MCF 10A (cell line): ENCODE results near the gene MAFG. TPM values are rescaled to one million over a fixed set of nuclear protein-coding genes. Genes with fewer than 3 reads are reported as not detected.
A peak's percentile ranks its signal among the peaks of the same experiment; 100 is the strongest.

Source experiments
- BruUV-seq: library from RNA; stranded (reverse); fragments of 400-500 nt; replicated peaks from 2 replicates; lab custom pipeline; 2021; lab: Mats Ljungman, UMichigan
- CTCF ChIA-PET: fragments of 300-600 bp; sonication (Branson Sonifier 250); formaldehyde crosslinking; extraction: SDS; loops from one replicate; lab custom pipeline; 2021; ENCODE audit warnings: antibody characterized with exemption, inconsistent platforms; lab: Yijun Ruan, JAX
- POLR2A ChIA-PET: fragments of 300-600, 350-650 bp; sonication (Branson Sonifier 250); formaldehyde crosslinking; extraction: SDS; loops from one replicate; lab custom pipeline; 2020; ENCODE audit warnings: antibody characterized with exemption, inconsistent platforms; lab: Yijun Ruan, JAX
- DNase-seq: peaks from one replicate; pipeline ENCODE4 v3.0.0-alpha.2; 2018; ENCODE audit not compliant: unreplicated experiment
- H3K27ac Mint-ChIP-seq: one replicate; pipeline ENCODE4 v1.8.0; 2022; ENCODE audit warnings: mild to moderate bottlenecking, low read depth, mixed read lengths; ENCODE audit not compliant: unreplicated experiment
- H3K27me3 Mint-ChIP-seq: one replicate; pipeline ENCODE4 v1.8.0; 2022; ENCODE audit warnings: mixed read lengths; ENCODE audit not compliant: insufficient read depth, unreplicated experiment
- H3K36me3 Mint-ChIP-seq: one replicate; pipeline ENCODE4 v1.8.0; 2022; ENCODE audit warnings: mild to moderate bottlenecking, moderate library complexity, mixed read lengths; ENCODE audit not compliant: insufficient read depth, unreplicated experiment
- H3K4me1 Mint-ChIP-seq: one replicate; pipeline ENCODE4 v1.8.0; 2022; ENCODE audit warnings: mixed read lengths; ENCODE audit not compliant: insufficient read depth, unreplicated experiment
- H3K4me3 Mint-ChIP-seq: one replicate; pipeline ENCODE4 v1.8.0; 2022; ENCODE audit warnings: mild to moderate bottlenecking, moderate library complexity, mixed read lengths; ENCODE audit not compliant: unreplicated experiment
- H3K9me3 Mint-ChIP-seq: one replicate; pipeline ENCODE4 v1.8.0; 2022; ENCODE audit warnings: mixed read lengths; ENCODE audit not compliant: unreplicated experiment
- intact Hi-C: fragments of 100-400 bp; cut with micrococcal nuclease; formaldehyde crosslinking; loops from 2 replicates; pipeline ENCODE4 v1.14.1; 2022
- total RNA-seq: library from RNA; stranded (reverse); gene quantifications from 2 replicates; pipeline ENCODE4 v1.2.3, GENCODE V29; 2022
- TF ChIP-seq, protein P1 (sequence below): fragments of 200-600 bp; IDR thresholded peaks from one replicate; pipeline ENCODE4 v1.8.0; 2022; ENCODE audit warnings: antibody characterized with exemption, mild to moderate bottlenecking; ENCODE audit not compliant: unreplicated experiment

Gene MAFG
- total RNA-seq, 1 experiment from 2014 or later: 38.1 TPM

DNA sequence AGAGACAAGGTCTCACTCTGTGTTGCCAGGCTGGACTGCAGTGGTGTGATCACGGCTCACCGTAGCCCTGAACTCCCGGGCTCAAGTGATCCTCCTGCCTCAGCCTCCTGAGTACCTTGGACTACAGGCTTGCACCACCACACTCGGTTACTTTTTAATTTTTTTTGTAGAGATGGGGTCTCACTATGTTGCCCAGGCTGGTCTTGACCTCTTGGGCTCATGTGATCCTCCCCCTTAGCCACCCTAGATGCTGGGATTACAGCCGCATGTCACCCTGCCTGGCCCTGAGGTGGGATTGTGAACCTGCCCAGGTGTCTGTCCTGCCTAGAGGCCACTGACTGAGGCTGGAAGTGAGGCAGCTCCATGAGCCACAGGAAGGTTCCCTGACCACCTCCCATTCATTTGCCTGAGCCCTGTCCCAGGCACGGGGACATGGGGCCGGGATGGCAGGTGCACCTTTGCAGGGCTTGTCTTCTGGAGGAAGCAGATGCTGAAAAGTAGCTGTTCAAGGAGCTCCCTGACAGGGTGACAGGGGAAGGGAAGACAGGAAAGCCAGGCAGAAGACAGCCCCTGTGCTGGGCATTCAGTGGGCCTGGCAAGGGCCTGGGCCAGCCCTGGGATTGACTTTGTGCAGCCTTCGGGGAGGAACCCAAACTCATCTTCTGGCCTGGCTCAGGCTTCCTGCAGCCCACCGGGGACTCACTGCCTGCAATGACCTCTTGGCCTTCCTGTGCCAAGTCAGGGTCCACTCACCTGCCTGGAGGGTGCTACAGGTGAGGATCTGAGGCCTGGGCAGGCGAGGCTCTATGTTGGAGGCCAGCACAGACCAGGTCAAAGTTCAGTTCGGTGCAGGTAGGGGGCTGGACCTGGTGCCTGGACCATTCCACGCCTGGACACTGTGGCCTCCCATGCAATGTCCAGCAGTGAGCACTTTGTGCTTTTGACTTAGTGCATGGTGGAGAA is 41.6 kb upstream of the MAFG start:
- ChIA-PET CTCF (interaction anchor here (0.6 kb wide), 2 partner anchors 22 to 41 kb away, joined by 3 to 5 read pairs; no protein-coding TSS in a partner anchor), POLR2A (interaction anchor here (0.9 to 1.7 kb wide), 2 partner anchors 8 to 11 kb away, joined by 5 to 7 read pairs; no protein-coding TSS in a partner anchor)
- Mint-ChIP-seq H3K27ac (no peak overlapping the region), H3K4me3 (no peak overlapping the region), H3K36me3 (peaks cover 5% of the 10 kb centered on the region), H3K27me3 (no peaks in the 10 kb centered on the region), H3K4me1 (peaks cover 10% of the 10 kb centered on the region), H3K9me3 (no peaks in the 10 kb centered on the region)
- BruUV-seq: no TSS peak
- TF ChIP-seq, protein P1, sequence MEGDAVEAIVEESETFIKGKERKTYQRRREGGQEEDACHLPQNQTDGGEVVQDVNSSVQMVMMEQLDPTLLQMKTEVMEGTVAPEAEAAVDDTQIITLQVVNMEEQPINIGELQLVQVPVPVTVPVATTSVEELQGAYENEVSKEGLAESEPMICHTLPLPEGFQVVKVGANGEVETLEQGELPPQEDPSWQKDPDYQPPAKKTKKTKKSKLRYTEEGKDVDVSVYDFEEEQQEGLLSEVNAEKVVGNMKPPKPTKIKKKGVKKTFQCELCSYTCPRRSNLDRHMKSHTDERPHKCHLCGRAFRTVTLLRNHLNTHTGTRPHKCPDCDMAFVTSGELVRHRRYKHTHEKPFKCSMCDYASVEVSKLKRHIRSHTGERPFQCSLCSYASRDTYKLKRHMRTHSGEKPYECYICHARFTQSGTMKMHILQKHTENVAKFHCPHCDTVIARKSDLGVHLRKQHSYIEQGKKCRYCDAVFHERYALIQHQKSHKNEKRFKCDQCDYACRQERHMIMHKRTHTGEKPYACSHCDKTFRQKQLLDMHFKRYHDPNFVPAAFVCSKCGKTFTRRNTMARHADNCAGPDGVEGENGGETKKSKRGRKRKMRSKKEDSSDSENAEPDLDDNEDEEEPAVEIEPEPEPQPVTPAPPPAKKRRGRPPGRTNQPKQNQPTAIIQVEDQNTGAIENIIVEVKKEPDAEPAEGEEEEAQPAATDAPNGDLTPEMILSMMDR: no peak
- intact Hi-C loops: no loop called here
- DNase-seq: no peak

DNA sequence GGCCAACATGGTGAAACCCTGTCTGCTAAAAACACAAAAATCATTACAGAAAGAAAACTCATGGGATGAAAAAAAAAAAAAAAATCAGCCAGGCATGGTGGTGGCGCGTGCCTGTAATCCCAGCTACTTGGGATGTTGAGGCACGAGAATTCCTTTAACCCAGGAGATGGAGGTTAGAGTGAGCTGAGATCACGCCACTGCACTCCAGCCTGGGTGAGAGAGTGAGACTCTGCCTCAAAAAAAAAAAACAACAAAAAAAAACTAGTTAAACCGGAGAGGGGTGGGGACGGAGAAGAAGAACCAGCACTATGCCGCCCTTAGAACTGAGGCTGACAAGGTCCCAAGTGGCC is 40.8 kb upstream of the MAFG start:
- no peak overlapping the region for H3K4me3 Mint-ChIP-seq
- H3K9me3 Mint-ChIP-seq: no peaks in the 10 kb centered on the region
- H3K36me3 Mint-ChIP-seq: peaks cover 5% of the 10 kb centered on the region
- DNase-seq: no peak
- no peak overlapping the region for H3K27ac Mint-ChIP-seq
- no TSS peak for BruUV-seq
- TF ChIP-seq, protein P1: no peak
- H3K4me1 Mint-ChIP-seq: peaks cover 10% of the 10 kb centered on the region
- POLR2A ChIA-PET: interaction anchor here (0.9 to 1.7 kb wide), 2 partner anchors 8 to 12 kb away, joined by 5 to 7 read pairs; no protein-coding TSS in a partner anchor
- CTCF ChIA-PET: interaction anchor here (0.6 kb wide), 1 partner anchor 23 kb away, joined by 5 read pairs; no protein-coding TSS in a partner anchor
- no peaks in the 10 kb centered on the region for H3K27me3 Mint-ChIP-seq
- intact Hi-C loops: no loop called here

DNA sequence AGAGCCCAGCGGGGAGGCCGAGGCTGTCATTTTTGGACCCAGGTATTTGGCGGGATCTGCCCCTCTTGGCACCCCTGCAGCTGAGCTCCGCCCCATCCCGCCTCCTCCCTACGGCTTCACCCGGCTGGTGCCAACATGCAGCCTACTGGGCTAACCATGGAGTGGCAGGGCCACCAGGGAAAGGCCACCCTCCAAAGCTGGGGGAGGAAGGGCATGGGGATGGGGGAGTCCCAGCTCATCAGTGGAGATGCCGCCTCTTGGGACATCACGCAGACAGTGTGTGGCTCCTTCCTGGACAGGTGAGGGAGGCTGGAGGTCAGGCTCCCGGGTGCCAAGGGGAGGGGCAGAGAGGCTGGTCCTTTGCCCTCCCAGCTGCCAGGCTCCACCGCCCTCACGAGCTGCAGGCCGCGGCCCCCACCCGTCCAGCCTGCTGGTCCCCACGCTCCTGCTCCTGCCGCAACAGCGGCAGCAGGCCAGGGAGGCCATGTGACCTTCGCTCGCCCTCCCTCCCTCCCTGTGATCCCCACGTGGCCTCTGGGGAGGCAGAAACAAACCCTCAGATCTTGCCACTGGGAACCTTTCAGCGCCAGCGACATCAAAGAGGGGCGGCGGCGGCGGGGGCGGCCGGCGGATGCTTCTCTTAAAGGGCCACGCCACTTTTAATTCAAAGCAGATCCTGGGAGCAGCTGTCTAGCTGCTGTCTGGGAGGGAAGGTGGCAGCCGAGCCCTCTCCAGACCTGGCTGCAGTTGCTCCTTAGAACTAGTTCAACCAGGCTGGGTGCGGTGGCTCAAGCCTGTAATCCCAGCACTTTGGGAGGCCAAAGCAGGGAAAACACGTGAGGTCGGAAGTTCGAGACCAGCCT is 40.2 kb upstream of the MAFG start:
- H3K4me3 Mint-ChIP-seq: no peak overlapping the region
- TF ChIP-seq, protein P1: no peak
- peak; percentile 69 for DNase-seq

More for the DNA sequence above, 40.2 kb upstream of the MAFG start:
- ChIA-PET POLR2A (interaction anchor here (0.9 to 1.7 kb wide), 2 partner anchors 9 to 13 kb away, joined by 5 to 7 read pairs; no protein-coding TSS in a partner anchor), CTCF (interaction anchor here (1.0 kb wide), 1 partner anchor 53 kb away, joined by 4 read pairs; no protein-coding TSS in a partner anchor)
- H3K27ac Mint-ChIP-seq: no peak overlapping the region
- intact Hi-C loops: no loop called here
- BruUV-seq: no TSS peak
- H3K9me3 Mint-ChIP-seq: no peaks in the 10 kb centered on the region
- H3K4me1 Mint-ChIP-seq: peaks cover 10% of the 10 kb centered on the region
- H3K27me3 Mint-ChIP-seq: no peaks in the 10 kb centered on the region
- H3K36me3 Mint-ChIP-seq: peaks cover 5% of the 10 kb centered on the region
